HCEC 1CT (cell line): ENCODE measurements around the gene TRMT61A.
"Not testable (repeated sequence)": the region's sequence is repeated elsewhere in the genome, so short reads cannot be mapped to it uniquely, and the experiment has no call there.

ENCODE experiments used
- DNase-seq: peaks from one replicate; pipeline ENCODE4 v3.0.0-alpha.2; 2017

The TRMT61A gene

GRCh38 chr14:103509864-103510723 is 18.9 kb upstream of the TRMT61A start:
- DNase-seq, result no peak

GRCh38 chr14:103510724-103511693 is 18.0 kb upstream of the TRMT61A start:
- DNase-seq, result no peak

GRCh38 chr14:103512180-103512579 is 16.8 kb upstream of the TRMT61A start:
- not testable (repeated sequence) for DNase-seq

GRCh38 chr14:103512701-103513611 is 16.0 kb upstream of the TRMT61A start:
- DNase-seq, result no peak

- no peak for DNase-seq
Measured at GRCh38 chr14:103514596-103515421, 14.2 kb upstream of the TRMT61A start.

- no peak for DNase-seq
Measured at GRCh38 chr14:103516426-103517173, 12.4 kb upstream of the TRMT61A start.

- DNase-seq, result no peak
Measured at GRCh38 chr14:103517174-103517566, 11.8 kb upstream of the TRMT61A start.

GRCh38 chr14:103517721-103518421 is 11.1 kb upstream of the TRMT61A start:
- no peak for DNase-seq

- DNase-seq, result no peak
Measured at GRCh38 chr14:103518422-103519042, 10.5 kb upstream of the TRMT61A start.

GRCh38 chr14:103519043-103519836 is 9.8 kb upstream of the TRMT61A start:
- DNase-seq, result no peak

- DNase-seq, result no peak
Measured at GRCh38 chr14:103519837-103520212, 9.2 kb upstream of the TRMT61A start.

- no peak for DNase-seq
Measured at GRCh38 chr14:103520269-103520656, 8.7 kb upstream of the TRMT61A start.

GRCh38 chr14:103520657-103521437 is 8.1 kb upstream of the TRMT61A start:
- DNase-seq, result peak; percentile 43

- no peak for DNase-seq
Measured at GRCh38 chr14:103521438-103521950, 7.5 kb upstream of the TRMT61A start.

GRCh38 chr14:103521951-103522563 is 6.9 kb upstream of the TRMT61A start:
- no peak for DNase-seq

- no peak for DNase-seq
Measured at GRCh38 chr14:103522649-103523574, 6.1 kb upstream of the TRMT61A start, which contains the start of gene CKB. CKB (minus strand) TSS chr14:103522830; CDS start chr14:103522493, 337 bp downstream.
